Cardiac septum (tissue), 1 donor: ENCODE results near the gene CACNA1B. TPM values are rescaled to one million over a fixed set of nuclear protein-coding genes. Genes with fewer than 3 reads are reported as not detected.
"Not testable (repeated sequence)": the region's sequence is repeated elsewhere in the genome, so short reads cannot be mapped to it uniquely, and the experiment has no call there.

Source experiments
- DNase-seq: peaks from one replicate; pipeline ENCODE4 v3.0.0-alpha.2; 2020; ENCODE audit warnings: low spot score
- intact Hi-C: fragments of 100-400 bp; cut with DNase I; formaldehyde crosslinking; loops from one replicate; pipeline ENCODE4 v1.14.0; 2022
- total RNA-seq: library from RNA; stranded (reverse); fragmentation: NEBNext Ultra II Directional; extraction: Animal tissue kit (Norgen Biotek cat#: 25700); gene quantifications from one replicate; pipeline ENCODE4 v1.2.1, GENCODE V29; 2021
- donor health status: DM: no; HTN: no; CAD: no.

Gene CACNA1B
- total RNA-seq, 1 donor from 2014 or later, result 0.70 TPM

- peak; percentile 68 for DNase-seq
- intact Hi-C loops, result no loop called here
Observed at GRCh38 chr9:138098908-138099791, 221.6 kb downstream of the CACNA1B start.

DNA sequence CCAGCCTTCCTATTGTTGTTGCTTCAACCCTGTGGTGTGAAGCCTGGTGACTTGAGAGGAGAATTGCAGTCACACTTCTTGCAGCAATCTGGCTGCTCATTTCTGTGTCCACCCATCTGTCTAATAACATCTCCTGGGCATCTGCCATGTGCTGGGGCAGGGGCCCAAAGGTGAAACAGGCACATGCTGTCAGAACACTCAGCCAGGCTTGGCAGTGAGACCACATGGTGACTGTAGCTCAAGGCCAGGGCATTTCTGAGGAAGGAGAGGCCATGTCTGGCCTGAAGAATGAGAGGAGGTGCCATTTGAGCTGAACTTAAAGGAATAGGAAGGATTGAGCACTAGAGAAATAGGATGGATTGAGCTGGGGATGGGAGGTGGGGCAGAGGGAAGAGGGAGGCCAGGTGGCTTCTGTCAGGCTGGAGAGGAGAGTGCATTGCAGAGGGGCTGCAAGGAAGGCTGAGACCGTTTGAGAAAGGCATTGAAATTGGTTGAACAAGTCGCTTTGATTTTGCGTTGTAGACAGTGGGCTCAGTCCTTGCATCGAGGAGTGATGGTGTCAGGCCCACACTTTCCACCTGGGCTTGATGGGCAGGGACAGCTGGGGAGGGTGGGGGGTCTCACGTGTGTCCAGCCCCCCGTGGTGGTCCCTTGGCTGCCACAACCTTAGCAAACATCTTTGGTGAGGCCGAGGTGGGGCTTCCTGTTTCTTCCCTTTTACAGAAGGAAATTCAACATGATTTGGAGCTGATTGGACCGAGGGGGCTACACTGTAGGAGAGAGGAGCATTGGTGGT lies 222.4 kb downstream of the CACNA1B start:
- intact Hi-C loops, result no loop called here
- DNase-seq, result no peak

DNA sequence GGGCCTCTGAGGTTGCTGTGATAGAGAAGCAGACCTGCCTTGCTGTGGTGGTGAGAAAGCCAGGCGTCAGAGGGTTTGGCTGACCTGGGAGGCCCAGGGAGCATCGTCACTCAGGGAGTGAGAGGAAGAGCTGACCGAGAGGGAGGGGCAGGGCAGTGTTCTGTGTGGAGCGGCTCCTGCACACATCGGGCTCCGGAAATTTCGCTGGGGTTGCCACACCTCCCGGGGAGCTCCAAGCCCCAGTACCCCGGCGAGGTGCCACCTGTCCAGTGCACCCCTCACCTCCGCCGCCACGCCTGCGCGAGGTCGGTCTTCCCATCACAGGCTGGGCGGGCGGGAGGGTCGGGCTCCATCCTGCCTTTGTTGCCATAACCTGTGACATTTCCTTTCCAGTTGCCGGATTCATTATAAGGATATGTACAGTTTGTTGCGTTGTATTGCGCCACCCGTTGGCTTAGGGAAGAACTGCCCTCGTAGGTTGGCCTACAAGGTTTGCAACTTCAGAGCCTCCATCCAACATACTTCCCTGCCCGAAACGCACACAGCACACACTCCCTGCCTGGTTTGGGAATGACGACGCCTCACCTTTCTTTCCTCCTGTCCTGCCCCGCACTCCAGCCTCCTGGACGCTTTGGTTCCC lies 223.2 kb downstream of the CACNA1B start:
- intact Hi-C loops, result no loop called here
- DNase-seq, result no peak

- DNase-seq, result no peak
- intact Hi-C loops, result no loop called here
Observed at GRCh38 chr9:138101444-138102234, 224.1 kb downstream of the CACNA1B start.

DNA sequence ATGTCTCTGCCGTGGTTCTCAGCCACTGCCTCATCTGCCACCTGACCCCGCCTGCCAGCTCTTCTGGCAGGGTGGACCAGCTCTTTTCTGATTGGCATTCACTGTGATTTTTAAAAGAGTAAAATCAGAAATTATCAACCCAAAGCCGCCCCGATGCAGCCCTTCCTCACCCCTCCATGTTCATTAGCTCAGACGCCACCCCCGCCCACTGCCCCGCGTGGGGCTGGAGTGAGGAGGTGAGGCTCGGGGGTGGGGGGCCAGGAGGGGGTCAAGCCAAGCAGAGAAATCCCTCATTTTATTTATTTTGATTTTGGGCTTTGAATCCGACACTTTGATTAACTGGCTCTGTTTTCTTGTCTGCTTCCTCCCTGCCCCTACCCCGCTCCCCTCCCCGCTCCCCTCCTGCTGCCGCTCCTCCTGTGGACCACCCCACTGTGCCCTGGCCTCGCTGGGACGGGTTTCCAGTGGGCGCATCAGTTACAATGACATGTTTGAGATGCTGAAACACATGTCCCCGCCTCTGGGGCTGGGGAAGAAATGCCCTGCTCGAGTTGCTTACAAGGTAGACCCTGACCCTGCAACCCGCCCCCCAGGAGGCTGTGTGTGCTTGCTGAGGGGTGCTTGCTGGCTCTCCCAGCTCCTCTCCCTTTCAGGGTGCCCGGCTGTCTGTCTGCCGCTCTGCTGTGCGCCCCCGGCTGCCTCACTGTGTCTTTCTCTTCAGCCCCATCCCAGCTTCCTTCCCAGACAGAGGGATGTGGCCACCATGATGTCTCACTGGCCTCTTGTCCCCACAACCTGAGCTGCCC lies 224.9 kb downstream of the CACNA1B start:
- intact Hi-C loops, result no loop called here
- no peak for DNase-seq

- DNase-seq, result no peak
- intact Hi-C loops, result no loop called here
Observed at GRCh38 chr9:138103111-138103848, 225.7 kb downstream of the CACNA1B start.

DNA sequence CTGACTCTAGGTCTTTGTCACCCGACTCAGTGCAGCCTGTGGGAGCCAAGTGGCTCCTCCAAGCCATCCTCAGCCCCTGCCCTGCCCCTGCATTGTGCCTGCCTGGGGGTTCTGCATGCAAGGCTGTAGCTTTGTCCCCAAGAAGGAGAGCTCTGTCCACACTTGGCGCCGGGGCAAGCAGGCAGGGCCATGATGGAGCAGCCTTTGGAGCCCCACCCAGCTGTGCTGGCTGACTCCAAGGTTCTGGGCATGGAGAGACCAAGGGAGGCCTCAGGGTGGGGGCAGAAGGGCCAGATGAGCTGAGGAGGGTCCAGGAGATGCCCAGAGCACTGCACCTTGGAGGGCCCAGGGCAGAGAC lies 226.2 kb downstream of the CACNA1B start:
- intact Hi-C loops, result no loop called here
- DNase-seq, result no peak

DNA sequence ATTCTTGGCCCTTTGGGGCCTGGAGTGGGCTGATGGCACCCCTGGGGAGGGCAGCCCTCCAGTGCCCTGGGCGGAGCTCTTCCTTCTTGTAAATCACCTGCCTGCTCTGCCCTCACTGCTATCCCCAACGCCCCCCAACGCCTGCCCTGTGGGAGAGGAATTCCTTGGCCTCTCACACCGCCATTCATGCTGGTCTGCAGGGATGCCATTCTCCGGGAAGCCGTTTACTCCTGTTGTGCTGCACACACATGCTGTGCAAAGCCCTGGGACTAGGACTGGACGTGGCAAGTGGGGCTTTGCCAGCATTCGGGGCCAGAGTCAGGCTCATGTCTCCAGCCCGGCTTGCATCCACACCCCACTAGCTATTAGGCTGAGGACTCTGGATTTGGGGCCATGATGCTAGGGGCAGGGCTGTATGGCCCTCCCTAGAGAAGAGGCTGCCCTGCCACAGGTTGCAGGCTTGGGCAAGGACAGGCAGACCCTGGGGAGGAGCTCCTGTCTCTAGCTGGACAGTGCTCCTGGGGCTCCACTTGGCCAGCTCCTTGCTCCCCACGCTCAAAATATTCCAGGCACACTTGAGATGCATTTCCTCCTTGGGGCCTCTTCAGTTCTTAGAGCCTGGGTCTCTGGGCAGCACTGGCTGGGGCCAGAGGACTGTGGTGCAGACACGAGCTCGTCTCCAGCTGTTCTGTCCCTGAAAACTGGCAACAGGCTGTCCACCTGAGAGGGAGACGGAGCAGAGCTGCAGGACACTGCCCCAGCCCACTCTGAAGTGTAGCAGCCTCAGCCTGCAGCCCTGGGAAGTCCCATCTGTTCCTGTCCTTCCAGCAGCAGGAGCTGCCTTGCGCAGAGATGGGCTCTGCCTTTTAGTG lies 226.9 kb downstream of the CACNA1B start:
- DNase-seq, result no peak

GRCh38 chr9:138105123-138105415 lies 227.5 kb downstream of the CACNA1B start:
- intact Hi-C loops, result no loop called here
- peak; percentile 43 for DNase-seq

More for the DNA sequence above, 226.9 kb downstream of the CACNA1B start:
- intact Hi-C loops, result no loop called here

DNA sequence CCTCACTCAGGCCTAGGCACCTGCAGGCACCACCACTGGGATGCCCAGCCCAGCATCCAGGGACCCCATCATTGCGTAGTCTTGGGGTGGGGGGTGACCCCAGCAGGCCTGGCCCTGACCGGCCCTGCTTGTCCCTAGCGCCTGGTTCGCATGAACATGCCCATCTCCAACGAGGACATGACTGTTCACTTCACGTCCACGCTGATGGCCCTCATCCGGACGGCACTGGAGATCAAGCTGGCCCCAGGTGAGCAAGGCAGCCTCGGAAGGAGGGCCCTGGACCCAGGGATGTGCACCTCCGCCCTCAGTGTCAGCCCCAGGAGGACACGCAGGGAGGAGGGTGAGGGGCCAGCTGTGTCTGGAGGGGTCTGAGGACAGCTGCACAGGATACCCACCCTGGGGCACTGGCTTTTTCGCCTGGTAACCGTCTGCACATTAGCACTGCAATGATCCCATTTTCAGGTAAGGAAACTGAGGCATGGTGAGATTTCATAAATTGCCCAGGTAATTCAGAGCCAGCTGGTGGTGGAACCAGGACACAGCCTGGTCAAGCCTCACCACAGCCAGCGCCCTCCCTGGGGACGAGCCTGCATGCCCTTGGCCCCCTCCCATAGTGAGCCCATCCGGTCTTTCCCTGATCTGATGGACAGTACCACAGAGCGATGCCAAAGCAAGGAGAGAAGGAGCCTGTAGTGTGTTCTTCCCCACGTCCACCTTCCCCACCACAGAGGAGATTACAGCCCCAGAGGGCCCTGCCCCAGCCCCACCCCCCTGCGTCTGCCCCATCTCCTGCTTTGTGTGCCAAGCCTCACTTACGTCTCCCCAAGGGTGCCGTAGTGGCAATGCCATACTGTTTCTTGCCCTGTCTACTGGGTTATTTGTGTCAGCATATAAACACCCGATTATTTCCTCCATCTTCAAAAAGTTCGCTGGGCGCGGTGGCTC lies 228.3 kb downstream of the CACNA1B start:
- DNase-seq, result no peak
- intact Hi-C loops, result no loop called here

DNA sequence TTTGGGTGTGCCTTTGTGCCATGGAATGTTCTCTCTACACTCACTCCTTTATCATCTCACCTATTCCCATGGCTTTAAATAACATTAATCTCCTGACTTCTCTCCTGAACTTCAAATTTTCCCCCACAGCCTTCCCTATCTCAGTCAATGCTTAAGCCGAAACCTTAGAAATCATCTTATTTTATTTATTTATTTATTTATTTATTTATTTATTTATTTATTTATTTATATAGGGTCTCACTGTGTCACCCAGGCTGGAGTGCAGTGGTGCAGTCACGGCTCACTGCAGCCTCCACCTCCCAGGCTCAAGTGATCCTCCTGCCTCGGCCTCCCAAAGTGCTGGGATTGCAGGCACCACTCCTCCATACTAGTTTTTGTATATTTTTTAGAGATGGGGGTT lies 229.5 kb downstream of the CACNA1B start:
- DNase-seq, intact Hi-C loops: not testable (repeated sequence)

DNA sequence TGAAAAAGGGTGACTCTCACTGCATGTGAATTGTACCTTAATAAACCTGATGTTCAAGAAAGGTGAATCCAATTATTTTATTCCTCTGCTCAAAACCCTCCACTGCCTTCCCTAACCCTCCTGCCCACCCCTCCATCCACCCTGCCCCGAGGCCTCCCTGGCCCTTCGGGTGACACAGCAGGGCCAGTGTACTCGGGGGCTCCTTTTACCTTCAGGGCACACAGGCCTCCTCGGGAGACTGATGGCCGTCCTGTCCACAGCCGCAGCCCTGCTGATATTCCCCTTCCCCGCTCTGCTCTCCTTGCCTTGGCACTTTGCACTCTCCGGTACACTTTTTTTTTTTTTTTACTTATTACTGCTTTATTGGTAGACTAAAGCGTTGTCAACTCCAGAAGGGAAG lies 234.0 kb downstream of the CACNA1B start:
- no peak for DNase-seq
- intact Hi-C loops, result no loop called here

GRCh38 chr9:138112090-138112748 lies 234.6 kb downstream of the CACNA1B start:
- intact Hi-C loops, result no loop called here
- peak; percentile 54 for DNase-seq

DNA sequence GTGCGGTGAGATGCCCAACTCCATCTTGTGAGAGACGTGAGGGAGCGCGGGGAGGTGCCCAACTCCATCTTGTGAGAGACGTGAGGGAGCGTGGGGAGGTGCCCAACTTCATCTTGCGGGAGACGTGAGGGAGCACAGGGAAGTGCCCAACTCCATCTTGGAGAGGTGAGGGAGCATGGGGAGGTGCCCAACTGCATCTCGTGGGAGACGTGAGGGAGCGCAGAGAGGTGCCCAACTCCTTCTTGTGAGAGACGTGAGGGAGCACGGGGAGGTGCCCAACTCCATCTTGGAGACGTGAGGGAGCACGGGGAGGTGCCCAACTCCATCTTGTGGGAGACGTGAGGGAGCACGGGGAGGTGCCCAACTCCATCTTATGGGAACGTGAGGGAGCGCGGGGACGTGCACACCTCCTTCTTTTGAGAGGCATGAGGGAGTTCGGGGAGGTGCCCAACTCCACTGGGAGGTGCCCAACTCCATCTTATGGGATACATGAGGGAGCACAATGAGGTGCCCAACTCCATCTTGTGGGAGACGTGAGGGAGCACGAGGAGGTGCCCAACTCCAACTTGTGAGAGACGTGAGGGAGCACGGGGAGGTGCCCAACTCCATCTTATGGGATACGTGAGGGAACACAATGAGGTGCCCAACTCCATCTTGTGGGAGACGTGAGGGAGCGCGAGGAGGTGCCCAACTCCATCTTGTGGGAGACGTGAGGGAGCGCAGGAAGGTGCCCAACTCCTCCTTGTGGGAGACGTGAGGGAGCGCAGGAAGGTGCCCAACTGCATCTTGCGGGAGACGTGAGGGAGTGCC lies 235.4 kb downstream of the CACNA1B start:
- intact Hi-C loops, result no loop called here
- peak; percentile 54 for DNase-seq
